Measurements from ENCODE around the gene PM20D1.

DNA sequence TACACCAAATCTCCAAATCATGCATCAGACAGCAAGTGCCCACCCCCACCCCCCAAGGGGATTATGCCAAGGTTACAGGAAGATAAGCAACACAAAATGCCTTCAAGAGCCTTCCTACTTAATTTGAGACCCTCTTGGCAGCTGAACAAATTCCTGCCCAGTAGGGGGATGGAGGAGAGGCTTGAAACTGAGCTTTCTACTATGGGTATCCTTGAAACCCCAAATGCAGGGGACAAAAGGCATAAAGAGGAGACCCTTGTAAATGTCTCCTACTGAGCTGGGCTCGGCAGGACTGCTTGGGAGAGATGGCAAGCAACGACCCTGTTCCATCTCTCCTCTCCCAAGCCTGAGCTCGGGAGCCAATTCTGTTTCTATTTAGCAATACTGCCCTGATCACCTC lies 40.5 kb downstream of the PM20D1 start:
- TF ChIP-seq POLR2AphosphoS5 (IDR thresholded peaks at IDR 0.05) = no peak
- TF ChIP-seq, protein P1, sequence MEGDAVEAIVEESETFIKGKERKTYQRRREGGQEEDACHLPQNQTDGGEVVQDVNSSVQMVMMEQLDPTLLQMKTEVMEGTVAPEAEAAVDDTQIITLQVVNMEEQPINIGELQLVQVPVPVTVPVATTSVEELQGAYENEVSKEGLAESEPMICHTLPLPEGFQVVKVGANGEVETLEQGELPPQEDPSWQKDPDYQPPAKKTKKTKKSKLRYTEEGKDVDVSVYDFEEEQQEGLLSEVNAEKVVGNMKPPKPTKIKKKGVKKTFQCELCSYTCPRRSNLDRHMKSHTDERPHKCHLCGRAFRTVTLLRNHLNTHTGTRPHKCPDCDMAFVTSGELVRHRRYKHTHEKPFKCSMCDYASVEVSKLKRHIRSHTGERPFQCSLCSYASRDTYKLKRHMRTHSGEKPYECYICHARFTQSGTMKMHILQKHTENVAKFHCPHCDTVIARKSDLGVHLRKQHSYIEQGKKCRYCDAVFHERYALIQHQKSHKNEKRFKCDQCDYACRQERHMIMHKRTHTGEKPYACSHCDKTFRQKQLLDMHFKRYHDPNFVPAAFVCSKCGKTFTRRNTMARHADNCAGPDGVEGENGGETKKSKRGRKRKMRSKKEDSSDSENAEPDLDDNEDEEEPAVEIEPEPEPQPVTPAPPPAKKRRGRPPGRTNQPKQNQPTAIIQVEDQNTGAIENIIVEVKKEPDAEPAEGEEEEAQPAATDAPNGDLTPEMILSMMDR (IDR thresholded peaks at IDR 0.05) = no peak
- no peak for TF ChIP-seq POLR2A (IDR thresholded peaks at IDR 0.05)

Measured in gastroesophageal sphincter (tissue), 3 donors.